ENCODE results near the gene TCF3. TPM values are rescaled to one million over a fixed set of nuclear protein-coding genes. Genes with fewer than 3 reads are reported as not detected.

Gene TCF3
- total RNA-seq, 1 experiment from 2014 or later, result 208 TPM

- ATAC-seq (no peak), DNase-seq (ENCODE audit: low read depth, low spot score) (no peak)
- Histone ChIP-seq H4K20me1 (ENCODE audit: insufficient read depth) (no peaks in the 10 kb centered on the region), H2AFZ (ENCODE audit: low read depth, low read length, poor library complexity, severe bottlenecking) (no peak overlapping the region), H3K4me2 (ENCODE audit: low read length) (peak overlapping the region; percentile 29; the same call in 1 of the 2 replicates), H3K9ac (ENCODE audit: low read length) (no peak overlapping the region), H3K27ac (ENCODE audit: low read depth, low read length) (peak overlapping the region; percentile 22; the same call in 1 of the 2 replicates), H3K4me1 (ENCODE audit: control insufficient read depth in 1 of 2, insufficient read depth in 2 of 2, low read length in 2 of 2) (peaks cover 22 to 43% of the 10 kb centered on the region in 2 experiments), H3K9me3 (ENCODE audit: control insufficient read depth in 1 of 2, insufficient read depth in 1 of 2, low read depth in 1 of 2, low read length in 2 of 2) (no peaks in the 10 kb centered on the region), H3K4me3 (replicated peaks in 1 of 2; ENCODE audit: low read depth in 1 of 2, low read length in 2 of 2) (no peak overlapping the region), H3K27me3 (ENCODE audit: insufficient read depth, low read length) (no peaks in the 10 kb centered on the region), H3K79me2 (ENCODE audit: insufficient read depth, low read length) (peaks cover 5% of the 10 kb centered on the region), H3K36me3 (ENCODE audit: control insufficient read depth in 1 of 2, insufficient read depth in 2 of 2, low read length in 2 of 2) (no peaks in the 10 kb centered on the region), H3K9me2 (ENCODE audit: insufficient read depth) (no peaks in the 10 kb centered on the region)
- POLR2A ChIA-PET, result no interaction called here
- TF ChIP-seq EZH2 (IDR thresholded peaks at IDR 0.05), result no peak
- CTCF ChIA-PET, result interaction anchor here (1.4 kb wide), 1 partner anchor 16 kb away, joined by 3 read pairs; no protein-coding TSS in a partner anchor
- RAD21 ChIA-PET (ENCODE audit: low non-redundant PET in 1 of 2, low total read pairs in 2 of 2, uncharacterized antibody in 2 of 2, unreplicated experiment in 2 of 2), result no interaction called here
- intact Hi-C loops (cut with micrococcal nuclease), result no loop called here
- BruUV-seq (replicated peaks), result no TSS peak
Observed at GRCh38 chr19:1655987-1656608, 3.7 kb upstream of the TCF3 start.

DNA sequence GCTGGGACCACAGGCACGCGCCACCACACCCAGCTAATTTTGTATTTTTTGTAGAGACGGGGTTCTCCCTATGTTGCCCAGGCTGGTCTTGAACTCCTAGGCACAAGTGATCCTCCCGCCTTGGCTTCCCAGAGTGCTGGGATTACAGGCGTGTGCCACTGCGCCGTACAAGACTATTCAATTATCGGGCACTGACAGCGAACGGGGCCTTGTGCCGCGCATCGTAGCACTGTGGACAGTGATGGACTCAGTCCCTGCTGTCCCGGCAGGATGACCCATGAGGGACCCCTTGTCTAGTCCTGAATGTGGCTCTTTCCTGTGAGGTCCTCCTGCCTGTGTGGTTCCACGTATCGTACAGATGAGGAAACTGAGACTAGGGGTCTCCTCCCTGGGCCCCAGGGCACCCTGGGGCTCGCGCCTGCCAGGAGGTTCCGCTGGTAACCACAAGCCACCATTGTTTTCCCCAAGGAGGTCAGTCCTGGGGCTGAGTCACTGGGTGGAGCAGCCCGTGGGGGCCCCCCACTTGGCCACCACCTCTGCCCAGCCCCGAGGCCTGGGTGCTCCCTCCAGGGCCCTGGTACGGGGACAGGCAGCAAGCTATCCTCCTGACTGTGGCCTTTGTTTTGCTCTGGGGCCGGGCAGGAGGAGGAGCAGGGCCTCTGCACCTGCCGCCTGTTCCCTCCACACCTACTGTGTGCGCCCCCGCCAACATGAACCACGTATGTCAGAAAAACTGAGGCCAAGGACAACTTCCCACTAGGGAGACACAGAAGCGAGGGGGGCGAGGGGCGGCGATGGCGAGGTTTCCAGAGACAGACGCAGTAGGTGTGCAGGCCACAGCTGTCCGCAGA is 2.9 kb upstream of the TCF3 start:
- ATAC-seq (no peak), DNase-seq (ENCODE audit: low read depth, low spot score) (no peak)
- peak overlapping the region; percentile 29 for H3K4me2 ChIP-seq (ENCODE audit: low read length)
- no peak overlapping the region for H3K4me3 ChIP-seq (replicated peaks in 1 of 2; ENCODE audit: low read depth in 1 of 2, low read length in 2 of 2)
- intact Hi-C loops (cut with micrococcal nuclease), result no loop called here
- H3K27me3 ChIP-seq (ENCODE audit: insufficient read depth, low read length), result no peaks in the 10 kb centered on the region
- H3K27ac ChIP-seq (ENCODE audit: low read depth, low read length), result peak overlapping the region; percentile 22; the same call in 1 of the 2 replicates
- BruUV-seq (replicated peaks), result no TSS peak
- peaks cover 12% of the 10 kb centered on the region for H3K79me2 ChIP-seq (ENCODE audit: insufficient read depth, low read length)
- TF ChIP-seq FOSL1 (IDR thresholded peaks at IDR 0.05; ENCODE audit: low read depth) (peak; percentile 42; the same call in 1 of the 2 replicates), YY1 (IDR thresholded peaks at IDR 0.05; ENCODE audit: extremely low read depth, insufficient replicate concordance, low read depth, low read length) (no peak), ATF3 (IDR thresholded peaks at IDR 0.05) (no peak), EGR1 (IDR thresholded peaks at IDR 0.05; ENCODE audit: low read depth) (no peak), SIN3A (IDR thresholded peaks at IDR 0.05; ENCODE audit: low read depth) (no peak), RAD21 (IDR thresholded peaks at IDR 0.05; ENCODE audit: low read depth) (no peak), CEBPB (IDR thresholded peaks at IDR 0.05; ENCODE audit: low read depth) (no peak), SRF (IDR thresholded peaks at IDR 0.05; ENCODE audit: low read depth) (no peak)
- ChIA-PET CTCF (no interaction called here), RAD21 (ENCODE audit: low non-redundant PET in 1 of 2, low total read pairs in 2 of 2, uncharacterized antibody in 2 of 2, unreplicated experiment in 2 of 2) (no interaction called here), POLR2A (no interaction called here)
- no peak overlapping the region for H2AFZ ChIP-seq (ENCODE audit: low read depth, low read length, poor library complexity, severe bottlenecking)
- no peaks in the 10 kb centered on the region for H3K9me2 ChIP-seq (ENCODE audit: insufficient read depth)
- H4K20me1 ChIP-seq (ENCODE audit: insufficient read depth), result no peaks in the 10 kb centered on the region
- H3K9ac ChIP-seq (ENCODE audit: low read length), result no peak overlapping the region; the same call in 1 of the 2 replicates
- no peaks in the 10 kb centered on the region for H3K36me3 ChIP-seq (ENCODE audit: control insufficient read depth in 1 of 2, insufficient read depth in 2 of 2, low read length in 2 of 2)
- peaks cover 24 to 51% of the 10 kb centered on the region in 2 experiments for H3K4me1 ChIP-seq (ENCODE audit: control insufficient read depth in 1 of 2, insufficient read depth in 2 of 2, low read length in 2 of 2)
- no peaks in the 10 kb centered on the region for H3K9me3 ChIP-seq (ENCODE audit: control insufficient read depth in 1 of 2, insufficient read depth in 1 of 2, low read depth in 1 of 2, low read length in 2 of 2)

Data from HCT116 (cell line).